ENCODE results near the gene HVCN1. TPM values are rescaled to one million over a fixed set of nuclear protein-coding genes. Genes with fewer than 3 reads are reported as not detected.
"Not testable (repeated sequence)": the region's sequence is repeated elsewhere in the genome, so short reads cannot be mapped to it uniquely, and the experiment has no call there.

The HVCN1 gene
- total RNA-seq, 1 donor from 2014 or later = 29.2 TPM

GRCh38 chr12:110725267-110725666 is 36.4 kb upstream of the HVCN1 start:
- no peak for TF ChIP-seq CTCF (IDR thresholded peaks at IDR 0.05)
- no peak for DNase-seq
- intact Hi-C loops (cut with DNase I) = no loop called here
- no peaks in the 10 kb centered on the region for H3K4me1 ChIP-seq
- H3K27me3 ChIP-seq (ENCODE audit: low read depth) = no peaks in the 10 kb centered on the region
- H3K9me3 ChIP-seq = no peaks in the 10 kb centered on the region
- H3K27ac ChIP-seq = no peak overlapping the region
- H3K36me3 ChIP-seq = peaks cover 99% of the 10 kb centered on the region
- ATAC-seq = no peak
- H3K4me3 ChIP-seq = no peak overlapping the region

GRCh38 chr12:110722892-110723291 is 34.0 kb upstream of the HVCN1 start:
- ATAC-seq; H3K27me3 ChIP-seq (ENCODE audit: low read depth); H3K4me3 ChIP-seq; H3K9me3 ChIP-seq; H3K4me1 ChIP-seq; H3K27ac ChIP-seq; DNase-seq; intact Hi-C loops (cut with DNase I): not testable (repeated sequence)
- peaks cover 100% of the 10 kb centered on the region for H3K36me3 ChIP-seq

GRCh38 chr12:110721570-110721969 is 32.7 kb upstream of the HVCN1 start:
- Histone ChIP-seq H3K4me3 (no peak overlapping the region), H3K27ac (no peak overlapping the region), H3K27me3 (ENCODE audit: low read depth) (no peaks in the 10 kb centered on the region), H3K9me3 (no peaks in the 10 kb centered on the region), H3K4me1 (no peaks in the 10 kb centered on the region), H3K36me3 (peaks cover 89% of the 10 kb centered on the region)
- DNase-seq (no peak), ATAC-seq (no peak)
- intact Hi-C loops (cut with DNase I) = no loop called here
- no peak for TF ChIP-seq CTCF (IDR thresholded peaks at IDR 0.05)

- no peak for TF ChIP-seq CTCF (IDR thresholded peaks at IDR 0.05)
- H3K36me3 ChIP-seq = peaks cover 78% of the 10 kb centered on the region
- ATAC-seq = no peak
Measured at GRCh38 chr12:110720516-110720915, 31.6 kb upstream of the HVCN1 start.

GRCh38 chr12:110718222-110718908 is 29.4 kb upstream of the HVCN1 start:
- DNase-seq (no peak), ATAC-seq (no peak)
- Histone ChIP-seq H3K4me1 (no peaks in the 10 kb centered on the region), H3K36me3 (peaks cover 57% of the 10 kb centered on the region), H3K4me3 (no peak overlapping the region), H3K27ac (no peak overlapping the region), H3K9me3 (no peaks in the 10 kb centered on the region), H3K27me3 (ENCODE audit: low read depth) (no peaks in the 10 kb centered on the region)
- TF ChIP-seq CTCF (IDR thresholded peaks at IDR 0.05) = no peak
- intact Hi-C loops (cut with DNase I) = no loop called here

More at GRCh38 chr12:110720516-110720915, 31.6 kb upstream of the HVCN1 start:
- no peak for DNase-seq
- H3K27ac ChIP-seq = no peak overlapping the region
- intact Hi-C loops (cut with DNase I) = no loop called here
- no peak overlapping the region for H3K4me3 ChIP-seq
- H3K27me3 ChIP-seq (ENCODE audit: low read depth) = no peaks in the 10 kb centered on the region
- no peaks in the 10 kb centered on the region for H3K9me3 ChIP-seq
- H3K4me1 ChIP-seq = no peaks in the 10 kb centered on the region

- Histone ChIP-seq H3K27ac (no peak overlapping the region), H3K4me1 (no peaks in the 10 kb centered on the region), H3K27me3 (ENCODE audit: low read depth) (no peaks in the 10 kb centered on the region), H3K4me3 (no peak overlapping the region), H3K36me3 (peaks cover 44% of the 10 kb centered on the region), H3K9me3 (no peaks in the 10 kb centered on the region)
- no peak for DNase-seq
- intact Hi-C loops (cut with DNase I) = no loop called here
- no peak for TF ChIP-seq CTCF (IDR thresholded peaks at IDR 0.05)
- no peak for ATAC-seq
Measured at GRCh38 chr12:110717037-110717436, 28.1 kb upstream of the HVCN1 start.
